ENCODE results near the gene CTTN. TPM values are rescaled to one million over a fixed set of nuclear protein-coding genes. Genes with fewer than 3 reads are reported as not detected.

Gene CTTN
- total RNA-seq, 1 donor = 16.5 TPM

Other genes starting within 250 kb of the CTTN start
- gene FADD, start 195.2 kb upstream of the CTTN start, total RNA-seq = 16.8 TPM
- gene PPFIA1, start 127.8 kb upstream of the CTTN start, total RNA-seq = 31.4 TPM

Measured in mononuclear cell (primary cell).